ENCODE measurements around the gene GNA14.
"Not testable (repeated sequence)": the region's sequence is repeated elsewhere in the genome, so short reads cannot be mapped to it uniquely, and the experiment has no call there.

GNA14 gene

DNA sequence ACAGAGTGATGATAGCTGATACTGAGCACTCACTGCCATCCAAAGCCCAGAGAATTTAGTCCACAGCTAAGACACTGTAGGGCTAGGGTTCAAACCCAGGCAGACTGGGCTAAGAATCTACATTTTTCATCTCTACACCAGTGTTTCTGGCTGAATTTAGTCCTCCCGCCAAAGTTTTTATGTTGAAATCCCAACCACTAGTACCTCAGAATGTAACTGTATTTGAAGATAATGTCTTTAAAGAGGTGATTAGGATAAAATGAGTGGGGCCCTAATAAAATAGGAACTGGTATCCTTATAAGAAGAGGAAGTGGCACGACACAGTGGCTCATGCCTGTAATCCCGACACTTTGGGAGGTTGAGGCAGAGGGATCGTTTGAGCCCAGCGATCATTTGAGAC is 4.3 kb downstream of the GNA14 start:
- DNase-seq (ENCODE audit: low spot score), result no peak

DNA sequence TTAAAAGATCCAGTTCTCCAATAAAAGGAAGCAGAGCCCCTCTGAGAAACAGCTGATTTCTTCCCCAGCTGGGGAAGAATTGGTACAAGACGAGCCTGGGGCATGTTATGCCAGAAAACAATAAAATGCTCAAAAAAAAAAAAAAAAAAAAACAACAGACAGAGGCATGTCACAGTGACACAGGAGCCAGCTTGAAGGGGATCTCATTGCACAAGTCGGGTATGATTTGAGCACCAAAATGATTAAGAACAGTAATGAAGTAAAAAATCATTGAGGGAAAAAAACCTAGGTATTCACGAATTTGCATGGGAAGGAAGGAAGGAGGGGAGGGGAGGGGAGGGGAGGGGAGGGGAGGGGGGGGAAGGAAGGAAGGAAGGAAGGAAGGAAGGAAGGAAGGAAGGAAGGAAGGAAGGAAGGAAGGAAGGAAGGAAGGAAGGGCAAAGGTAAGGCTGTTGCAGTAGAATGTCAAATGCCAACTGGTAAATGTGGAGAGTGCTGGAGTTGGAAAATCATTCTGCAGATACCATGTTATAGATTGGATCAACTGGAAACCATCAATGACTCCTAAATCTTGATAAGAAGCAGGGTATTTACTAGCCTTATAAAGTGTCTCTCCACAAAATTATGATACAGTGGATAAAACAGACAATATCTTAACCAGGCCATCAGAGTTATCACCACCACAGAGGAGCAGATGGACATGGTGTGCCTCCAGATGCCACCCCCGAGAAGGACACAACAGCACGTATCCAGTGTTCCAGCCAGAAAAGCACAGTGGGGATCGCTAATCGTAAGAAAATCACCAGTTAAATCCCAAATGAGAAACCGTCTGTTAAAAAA is 7.2 kb downstream of the GNA14 start:
- no peak for DNase-seq (ENCODE audit: low spot score)

DNA sequence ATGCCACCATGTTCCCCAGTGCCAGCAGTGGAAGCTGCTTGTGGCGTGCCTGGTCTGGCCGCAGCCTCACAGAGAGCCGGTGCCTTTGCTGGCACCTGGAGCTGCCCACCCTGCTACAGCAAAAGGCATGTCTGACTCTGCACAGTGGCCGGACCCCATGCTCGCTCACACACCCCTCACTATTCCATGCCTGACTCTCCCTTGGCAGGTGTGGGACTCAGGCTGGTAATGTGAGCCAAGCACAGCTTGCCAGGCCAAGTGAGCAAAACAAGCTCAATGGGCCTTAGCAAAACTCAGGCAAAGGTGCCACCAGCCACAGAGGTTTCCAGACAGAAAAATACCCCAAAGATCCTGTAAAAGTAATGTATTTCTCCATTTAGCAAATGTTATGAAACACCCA is 15.5 kb downstream of the GNA14 start:
- no peak for DNase-seq (ENCODE audit: low spot score)

DNA sequence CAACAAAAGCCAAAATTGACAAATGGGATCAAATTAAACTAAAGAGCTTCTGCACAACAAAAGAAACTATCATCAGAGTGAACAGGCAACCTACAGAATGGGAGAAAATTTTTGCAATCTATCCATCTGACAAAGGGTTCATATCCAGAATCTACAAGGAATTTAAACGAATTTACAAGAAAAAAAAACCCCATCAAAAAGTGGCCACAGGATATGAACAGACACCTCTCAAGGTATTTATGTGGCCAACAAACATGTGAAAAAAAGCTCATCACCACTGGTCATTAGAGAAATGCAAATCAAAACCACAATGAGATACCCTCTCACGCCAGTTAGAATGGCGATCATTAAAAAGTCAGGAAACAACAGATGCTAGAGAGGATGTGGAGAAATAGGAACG is 19.3 kb downstream of the GNA14 start:
- DNase-seq (ENCODE audit: low spot score), result not testable (repeated sequence)

DNA sequence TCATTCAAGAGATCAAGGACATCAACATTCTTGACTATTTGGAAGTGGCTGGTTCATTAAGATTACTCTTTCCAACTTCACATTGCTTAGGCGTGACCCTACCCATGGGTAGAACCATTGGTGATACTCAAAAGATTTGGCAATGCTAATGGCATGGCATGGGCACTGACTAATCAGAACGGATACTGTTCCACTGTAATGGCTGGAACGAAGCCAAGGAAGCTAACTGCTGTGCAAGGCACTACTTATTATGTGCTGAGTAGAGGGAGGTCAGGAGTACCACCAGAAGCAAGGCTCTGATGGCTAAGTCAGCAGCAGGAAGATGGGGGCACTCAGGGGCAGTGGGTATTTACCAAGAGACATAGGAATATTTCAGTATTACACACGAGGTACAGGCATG is 31.9 kb downstream of the GNA14 start:
- no peak for DNase-seq (ENCODE audit: low spot score)

DNA sequence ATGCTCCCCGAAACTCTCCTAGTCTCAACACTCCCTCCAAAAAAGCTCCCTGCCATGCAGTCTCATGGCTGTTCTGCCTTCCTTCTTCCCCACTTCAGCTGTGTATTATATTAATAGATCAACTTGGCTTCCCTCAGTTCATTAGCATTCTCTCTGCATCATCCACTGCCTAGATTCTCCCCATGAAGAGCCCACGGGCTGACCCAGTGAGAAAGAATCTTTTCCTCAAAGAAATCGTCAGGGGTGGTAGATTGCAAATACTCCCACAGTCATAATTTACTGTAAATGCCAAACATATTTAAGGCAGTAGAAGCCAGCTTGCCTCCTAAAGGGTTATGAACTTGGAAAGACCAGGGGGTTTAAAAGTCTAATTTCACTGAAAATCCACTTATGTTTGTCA is 33.5 kb downstream of the GNA14 start:
- DNase-seq (ENCODE audit: low spot score), result no peak

DNA sequence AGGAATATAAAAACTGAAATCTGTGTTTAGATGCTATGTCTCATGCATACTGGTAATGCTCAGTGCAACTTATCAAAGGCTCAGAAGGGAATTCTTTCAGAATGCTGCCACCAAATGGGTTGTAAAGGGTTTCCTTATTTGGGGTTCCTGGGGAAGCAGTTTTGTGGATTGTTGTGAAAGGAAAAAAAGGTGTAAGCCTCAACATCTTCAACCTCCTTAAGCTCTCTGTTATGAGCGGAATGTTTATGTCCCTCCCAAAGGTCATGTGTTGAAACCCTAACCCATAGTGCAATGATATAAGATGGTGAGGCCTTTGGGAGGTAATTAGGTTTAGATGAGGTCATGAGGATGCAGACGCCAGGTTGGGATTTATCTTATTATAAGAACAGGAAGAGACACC is 41.6 kb downstream of the GNA14 start:
- no peak for DNase-seq (ENCODE audit: low spot score)

DNA sequence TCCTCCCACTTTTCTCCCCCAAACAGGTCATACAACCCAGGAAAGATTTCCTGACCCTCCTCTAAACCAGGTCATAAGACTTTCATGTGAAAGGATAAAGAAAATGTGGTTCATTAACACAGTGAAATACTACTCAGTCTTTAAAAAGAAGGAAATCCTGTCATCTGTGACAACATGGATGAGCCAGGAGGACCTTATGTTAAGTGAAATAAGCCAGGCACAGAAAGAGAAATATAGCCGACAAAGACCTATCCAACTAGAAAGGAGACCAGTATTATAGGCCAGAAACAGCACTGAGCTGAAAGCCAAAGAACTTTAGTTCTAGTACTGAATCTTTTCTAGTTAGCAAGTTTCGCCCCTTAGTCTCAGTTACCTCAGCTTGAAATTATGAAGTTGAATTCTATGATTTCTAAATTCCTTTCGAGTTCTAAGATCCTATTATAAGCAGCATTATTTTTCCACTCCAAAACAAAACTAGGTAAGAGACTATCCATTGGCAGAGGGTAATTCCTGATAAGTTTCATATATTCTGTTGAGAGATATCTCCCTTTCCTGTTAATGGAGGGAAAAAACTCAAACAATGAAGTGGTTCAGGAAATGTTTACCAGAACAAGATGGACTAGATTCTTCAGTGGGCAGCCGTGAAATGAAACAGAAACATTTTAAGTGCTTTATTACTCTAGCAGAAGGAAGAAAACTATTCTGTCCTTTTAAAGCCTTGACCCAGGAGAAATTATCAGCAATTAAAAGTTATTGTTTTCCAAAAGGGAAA is 42.5 kb downstream of the GNA14 start:
- no peak for DNase-seq (ENCODE audit: low spot score)

DNA sequence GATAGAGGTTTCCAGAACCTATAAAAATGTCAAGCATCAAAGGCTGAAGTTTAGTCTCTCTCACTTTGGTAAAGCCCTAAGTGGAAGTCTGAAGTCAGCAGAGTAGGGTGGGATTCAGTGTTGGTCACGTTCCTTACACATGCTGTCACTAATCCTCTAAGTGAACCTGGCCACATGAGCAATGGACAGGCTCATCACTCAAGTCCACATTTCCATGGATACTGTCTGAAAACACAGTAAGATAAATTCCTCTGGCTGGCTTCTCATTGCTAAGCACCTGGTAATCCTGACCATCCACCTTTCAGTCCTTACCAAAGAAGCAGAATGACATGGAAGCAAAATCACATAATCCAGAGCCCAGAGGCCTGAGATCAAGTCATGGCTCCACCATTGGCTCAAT is 43.8 kb downstream of the GNA14 start:
- DNase-seq (ENCODE audit: low spot score), result no peak

DNA sequence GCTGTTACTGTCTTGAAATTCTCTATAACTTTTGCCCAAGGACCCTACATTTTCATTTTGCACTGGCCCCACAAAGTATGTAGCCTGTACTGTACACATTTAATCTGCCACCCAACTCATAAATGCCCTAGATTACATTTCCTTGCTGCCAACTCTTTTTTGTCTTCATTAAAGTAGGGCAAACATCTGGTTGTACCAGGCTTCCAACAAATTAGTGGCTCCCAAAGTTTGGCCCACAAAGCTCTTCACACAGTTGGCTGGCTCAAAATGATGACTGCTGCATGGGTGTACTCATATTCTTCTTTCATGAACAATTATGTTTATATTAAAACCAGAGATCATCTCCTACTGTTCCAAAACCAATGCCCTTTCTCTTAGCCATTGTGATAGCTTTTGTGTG is 45.3 kb downstream of the GNA14 start:
- DNase-seq (ENCODE audit: low spot score), result no peak

DNA sequence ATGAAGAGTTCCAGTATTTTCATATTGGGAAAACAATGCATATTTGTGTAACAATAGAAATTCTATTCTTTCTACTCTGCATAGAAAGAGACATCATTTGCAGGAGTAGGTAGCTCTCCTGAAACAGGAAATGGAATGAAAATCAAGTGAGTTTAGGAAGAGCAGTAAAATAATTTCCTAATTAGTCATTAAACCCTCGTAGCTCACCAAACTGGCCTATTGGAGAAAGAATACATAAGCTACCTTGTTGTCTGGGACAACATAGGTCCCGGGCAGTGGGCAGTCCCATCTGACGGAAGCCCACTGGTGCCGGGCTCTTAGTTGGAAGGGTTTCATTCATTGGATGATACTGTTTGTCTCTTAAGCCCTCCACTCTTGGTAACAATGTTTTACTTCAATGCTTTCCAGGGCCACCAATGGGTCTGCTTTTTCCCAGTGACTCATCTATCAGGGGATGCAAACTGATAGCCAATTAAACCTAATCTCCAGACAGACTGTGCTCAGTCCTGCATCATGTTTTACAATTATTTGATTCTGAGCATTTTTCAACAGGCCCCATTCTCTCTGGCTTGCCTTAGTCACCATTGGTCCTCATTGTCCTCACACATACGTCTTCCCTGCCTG is 46.5 kb downstream of the GNA14 start:
- no peak for DNase-seq (ENCODE audit: low spot score)

DNA sequence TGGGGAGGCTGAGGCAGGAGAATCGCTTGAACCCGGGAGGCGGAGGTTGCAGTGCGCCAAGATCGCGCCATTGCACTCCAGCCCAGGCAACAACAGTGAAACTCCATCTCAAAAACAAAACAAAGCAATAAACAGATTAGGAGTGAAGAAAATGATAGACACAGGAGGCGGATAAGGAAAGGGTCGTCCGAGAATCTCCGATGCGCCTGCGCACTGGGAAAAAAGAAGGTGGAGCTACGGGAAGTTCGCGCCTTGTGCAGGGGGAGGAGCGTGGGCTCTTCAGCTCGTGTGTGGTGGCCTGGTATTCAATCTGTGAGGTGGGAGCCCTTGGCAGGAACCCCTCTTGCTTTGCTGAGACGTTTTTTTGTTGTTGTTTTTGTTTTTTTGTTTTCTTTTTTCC is 47.3 kb downstream of the GNA14 start:
- no peak for DNase-seq (ENCODE audit: low spot score)

DNA sequence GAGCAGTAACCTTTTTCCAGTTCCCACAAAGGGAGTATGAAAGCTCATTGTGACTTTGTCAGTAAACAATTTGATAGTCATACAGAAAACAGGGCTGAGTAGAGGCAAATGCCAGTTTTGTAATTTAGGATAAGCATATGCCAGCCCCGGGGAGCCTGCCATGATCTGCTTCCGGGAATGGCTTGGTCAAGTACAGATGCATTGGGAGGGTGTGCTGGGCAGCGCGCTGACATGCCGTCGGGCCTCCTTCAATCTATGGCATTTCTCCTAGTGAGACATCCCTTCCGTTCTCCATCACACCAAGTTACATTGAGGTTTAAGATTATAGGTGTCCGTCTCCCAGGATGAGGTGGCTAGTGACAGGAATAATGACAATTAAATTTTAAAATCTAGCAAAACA is 48.6 kb downstream of the GNA14 start:
- DNase-seq (ENCODE audit: low spot score), result no peak

DNA sequence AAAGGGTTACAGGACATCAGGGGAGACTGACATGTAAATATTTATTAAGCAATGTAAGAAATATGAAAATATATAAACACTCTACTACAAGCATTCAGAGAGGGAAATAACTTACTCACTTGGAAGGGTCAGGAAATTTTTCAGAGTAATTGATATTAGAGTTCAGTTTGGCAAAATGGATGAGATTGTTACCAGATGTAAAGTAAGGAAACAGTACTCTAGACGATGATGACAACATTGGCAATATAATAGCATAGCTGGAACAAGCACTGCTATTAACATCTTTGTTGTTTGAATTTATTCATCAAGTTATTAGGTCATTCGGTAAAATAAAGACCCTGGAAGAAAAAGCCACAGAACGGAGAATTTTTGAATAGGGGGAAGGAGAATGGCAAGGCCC is 49.1 kb downstream of the GNA14 start:
- DNase-seq (ENCODE audit: low spot score), result no peak

DNA sequence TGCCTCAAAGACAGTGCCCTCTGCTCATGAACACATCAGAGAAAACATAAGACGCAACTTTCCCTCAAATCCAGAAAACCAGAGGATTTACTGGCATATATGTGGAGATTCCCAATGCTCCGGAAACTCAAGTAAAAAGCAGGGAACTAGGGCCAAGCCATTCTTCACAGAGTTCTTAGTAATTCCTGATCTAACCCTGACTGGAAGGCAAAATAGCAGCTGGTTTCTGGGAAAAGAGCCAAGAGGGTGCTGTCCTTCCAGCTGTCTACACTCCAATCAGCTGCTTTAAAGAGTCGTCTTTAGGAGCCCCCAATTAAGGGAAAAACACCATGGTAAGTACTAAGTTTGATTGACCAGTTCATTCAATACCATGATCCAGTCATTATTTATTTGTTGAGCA is 49.6 kb downstream of the GNA14 start:
- DNase-seq (ENCODE audit: low spot score), result no peak

DNA sequence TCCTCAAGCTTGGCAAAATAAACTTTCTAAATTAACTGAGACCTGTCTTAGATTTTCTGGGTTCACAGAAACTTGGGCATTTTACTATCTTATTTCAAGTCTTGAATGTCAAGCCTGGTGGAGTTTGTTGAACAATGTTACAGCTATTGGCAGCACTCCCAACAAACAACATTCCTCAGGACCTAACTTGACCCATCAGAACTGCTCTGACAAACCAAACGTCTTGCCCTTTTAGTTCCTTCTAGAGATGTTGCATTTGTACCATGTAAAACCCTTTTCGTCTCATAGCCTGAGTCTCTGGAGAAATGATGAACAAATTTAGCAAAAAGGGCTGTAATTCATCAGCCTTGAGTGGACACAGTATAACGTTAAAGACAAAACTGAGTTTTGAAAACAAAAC is 51.1 kb downstream of the GNA14 start:
- no peak for DNase-seq (ENCODE audit: low spot score)

DNA sequence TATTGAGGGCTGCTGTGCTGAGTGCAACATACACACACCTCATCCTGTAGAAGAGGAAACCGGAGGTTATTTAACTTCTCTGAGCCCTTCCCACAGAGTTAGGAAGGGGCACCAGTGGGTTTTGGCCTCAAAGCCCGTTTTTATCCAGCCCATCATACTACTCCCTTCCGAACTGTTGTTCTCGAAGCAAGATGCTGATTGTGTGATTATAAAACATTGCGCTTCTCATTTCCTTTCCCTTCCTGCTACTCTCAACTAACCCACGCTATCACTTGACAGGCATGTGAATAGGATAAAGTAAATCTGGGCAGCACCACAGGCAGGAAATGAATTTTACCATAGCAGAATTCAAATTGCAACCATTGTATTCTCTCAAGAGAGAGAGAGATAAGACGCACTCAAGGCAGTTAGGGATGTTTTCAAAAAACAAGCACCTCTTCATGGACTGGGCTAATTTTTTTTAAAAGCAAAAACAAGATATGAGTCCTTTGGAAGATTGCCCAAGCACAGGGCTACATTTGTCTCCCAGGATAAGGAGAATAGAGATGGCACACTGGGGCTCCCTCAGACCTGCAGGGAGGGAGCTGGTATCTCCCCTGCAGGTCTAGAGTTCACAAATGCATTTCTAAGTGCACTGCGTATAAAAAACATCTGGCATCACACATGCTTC is 52.6 kb downstream of the GNA14 start:
- DNase-seq (ENCODE audit: low spot score), result no peak

DNA sequence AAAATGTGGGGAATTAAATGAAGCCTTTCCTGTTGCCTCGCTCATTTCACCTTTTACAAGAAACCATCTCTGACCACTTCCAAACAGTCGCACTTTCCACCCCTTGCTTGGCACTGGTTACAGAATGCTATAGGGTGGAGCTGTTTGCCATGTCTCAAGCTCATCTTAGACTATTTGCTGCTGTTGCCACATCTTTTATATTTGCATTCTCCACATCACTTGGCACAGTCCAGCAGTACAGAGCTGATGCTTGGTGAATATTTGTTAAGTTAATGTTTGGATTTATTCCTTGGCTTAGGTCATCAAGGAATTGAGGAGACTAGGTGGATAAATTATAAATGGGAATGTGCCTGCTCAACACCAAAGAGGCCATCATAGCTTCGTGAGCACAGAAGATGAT is 53.2 kb downstream of the GNA14 start:
- DNase-seq (ENCODE audit: low spot score), result no peak

DNA sequence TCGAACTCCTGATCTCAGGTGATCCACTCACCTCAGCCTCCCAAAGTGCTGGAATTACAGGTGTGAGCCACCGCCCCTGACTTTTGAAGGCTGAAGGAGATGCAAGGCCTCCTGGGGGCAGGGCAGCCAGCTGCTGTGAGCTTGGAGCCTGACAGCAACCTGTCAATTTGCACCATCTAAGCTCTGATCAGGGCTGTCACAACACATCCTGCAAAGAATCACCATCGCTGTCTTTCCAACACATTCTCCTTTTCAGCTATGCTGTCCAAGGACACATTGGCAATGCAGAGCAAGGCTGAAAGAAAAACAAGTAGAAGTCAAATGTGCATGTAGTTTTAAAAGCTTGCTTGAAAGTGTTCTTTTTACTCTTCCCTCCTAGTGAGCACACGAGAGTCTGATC is 54.6 kb downstream of the GNA14 start:
- DNase-seq (ENCODE audit: low spot score), result no peak

DNA sequence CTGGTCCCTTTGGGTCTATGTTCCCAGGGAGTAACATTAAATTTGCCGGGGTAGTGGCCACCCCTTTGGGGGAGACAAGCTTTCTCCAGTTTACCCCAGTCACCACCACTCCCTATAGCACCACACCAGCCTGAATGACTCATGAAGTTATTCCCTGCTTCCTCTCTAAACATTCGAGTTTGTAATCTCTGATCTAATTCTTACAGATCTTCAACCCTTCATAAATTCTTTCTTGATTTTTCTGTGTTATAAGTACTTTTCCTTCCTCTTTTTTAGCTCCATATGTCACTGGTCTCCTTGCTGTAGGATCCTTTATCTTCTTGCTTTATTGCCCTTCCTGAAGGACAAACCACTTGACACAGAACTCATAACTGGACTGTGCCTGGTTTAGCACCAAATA is 55.6 kb downstream of the GNA14 start:
- no peak for DNase-seq (ENCODE audit: low spot score)

DNA sequence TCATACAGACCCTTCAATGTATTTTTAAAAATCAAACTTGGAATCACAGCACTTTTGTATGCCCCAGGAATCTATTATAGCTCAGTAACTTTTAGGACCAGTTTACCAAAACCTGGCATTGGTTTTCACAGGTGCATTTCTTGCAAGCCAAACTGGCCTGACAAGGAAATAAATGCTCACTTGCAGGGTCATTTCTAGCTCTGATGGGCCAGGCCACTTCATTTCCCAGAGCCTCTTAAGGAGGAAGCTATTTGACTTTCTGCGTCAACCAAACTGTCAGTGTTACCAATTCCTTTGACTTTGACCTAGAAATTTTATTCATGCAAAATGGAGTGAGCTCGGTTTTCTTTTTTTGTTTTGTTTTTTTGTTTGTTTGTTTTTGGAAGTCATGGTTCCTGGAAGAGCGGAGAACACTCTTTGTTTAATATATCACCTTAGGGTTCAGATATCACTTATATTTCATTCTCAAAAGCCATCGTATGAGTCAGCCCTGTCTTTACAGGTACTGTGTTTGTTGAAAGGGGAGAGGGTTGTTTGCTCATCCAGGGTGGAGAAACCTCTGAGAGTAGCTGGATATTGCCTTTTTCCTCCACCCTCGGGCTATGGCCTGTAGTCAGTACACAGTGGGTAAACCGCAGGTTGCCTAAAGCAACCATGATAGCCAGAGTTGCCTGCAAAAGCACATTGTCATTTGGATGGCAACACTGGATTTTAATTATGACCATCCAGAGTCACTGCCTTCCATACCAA is 58.9 kb downstream of the GNA14 start:
- DNase-seq (ENCODE audit: low spot score), result peak; percentile 64

Measured in SW480 (cell line).